Measurements from ENCODE around the gene MYLK2. TPM values are rescaled to one million over a fixed set of nuclear protein-coding genes. Genes with fewer than 3 reads are reported as not detected.

MYLK2 gene
- total RNA-seq, 1 donor from 2014 or later = 1.8 TPM

GRCh38 chr20:31803552-31804291 lies 15.4 kb upstream of the MYLK2 start:
- no peak for TF ChIP-seq CTCF (IDR thresholded peaks at IDR 0.05; ENCODE audit: insufficient read depth, low read length, poor library complexity, severe bottlenecking)
- no peak overlapping the region for H3K4me3 ChIP-seq (ENCODE audit: low read depth, low read length)
- H3K36me3 ChIP-seq (ENCODE audit: control insufficient read depth, insufficient read depth, low read length) = no peaks in the 10 kb centered on the region
- no peak for DNase-seq (ENCODE audit: low read depth)
- no peaks in the 10 kb centered on the region for H3K27me3 ChIP-seq (ENCODE audit: control insufficient read depth, insufficient read depth, low read length)

- TF ChIP-seq CTCF (IDR thresholded peaks at IDR 0.05; ENCODE audit: insufficient read depth, low read length, poor library complexity, severe bottlenecking) = no peak
- no peaks in the 10 kb centered on the region for H3K36me3 ChIP-seq (ENCODE audit: control insufficient read depth, insufficient read depth, low read length)
- no peak for DNase-seq (ENCODE audit: low read depth)
- H3K27me3 ChIP-seq (ENCODE audit: control insufficient read depth, insufficient read depth, low read length) = no peaks in the 10 kb centered on the region
- H3K4me3 ChIP-seq (ENCODE audit: low read depth, low read length) = no peak overlapping the region
These were observed 12.4 kb upstream of the MYLK2 start for GRCh38 chr20:31806564-31807355.

GRCh38 chr20:31808481-31808880 lies 10.7 kb upstream of the MYLK2 start:
- no peak for DNase-seq (ENCODE audit: low read depth)
- TF ChIP-seq CTCF (IDR thresholded peaks at IDR 0.05; ENCODE audit: insufficient read depth, low read length, poor library complexity, severe bottlenecking) = no peak
- H3K27me3 ChIP-seq (ENCODE audit: control insufficient read depth, insufficient read depth, low read length) = no peaks in the 10 kb centered on the region
- H3K36me3 ChIP-seq (ENCODE audit: control insufficient read depth, insufficient read depth, low read length) = no peaks in the 10 kb centered on the region
- H3K4me3 ChIP-seq (ENCODE audit: low read depth, low read length) = no peak overlapping the region

GRCh38 chr20:31809661-31810060 lies 9.5 kb upstream of the MYLK2 start:
- no peak overlapping the region for H3K4me3 ChIP-seq (ENCODE audit: low read depth, low read length)
- DNase-seq (ENCODE audit: low read depth) = no peak
- TF ChIP-seq CTCF (IDR thresholded peaks at IDR 0.05; ENCODE audit: insufficient read depth, low read length, poor library complexity, severe bottlenecking) = no peak

GRCh38 chr20:31811198-31811597 lies 8.0 kb upstream of the MYLK2 start:
- DNase-seq (ENCODE audit: low read depth) = no peak
- no peaks in the 10 kb centered on the region for H3K27me3 ChIP-seq (ENCODE audit: control insufficient read depth, insufficient read depth, low read length)
- TF ChIP-seq CTCF (IDR thresholded peaks at IDR 0.05; ENCODE audit: insufficient read depth, low read length, poor library complexity, severe bottlenecking) = no peak
- H3K36me3 ChIP-seq (ENCODE audit: control insufficient read depth, insufficient read depth, low read length) = no peaks in the 10 kb centered on the region
- no peak overlapping the region for H3K4me3 ChIP-seq (ENCODE audit: low read depth, low read length)

More at GRCh38 chr20:31809661-31810060, 9.5 kb upstream of the MYLK2 start:
- Histone ChIP-seq H3K36me3 (ENCODE audit: control insufficient read depth, insufficient read depth, low read length) (no peaks in the 10 kb centered on the region), H3K27me3 (ENCODE audit: control insufficient read depth, insufficient read depth, low read length) (no peaks in the 10 kb centered on the region)

Measured in kidney epithelial cell (primary cell).